Activated naive CD4-positive, alpha-beta T cell treated with anti-CD3 and anti-CD28 coated beads, Interleukin-2, amount 10 ng/mL, durations not matched to agents 7 days and 5 days (primary cell): Measurements from ENCODE around the gene GBE1.
A peak's percentile ranks its signal among the peaks of the same experiment; 100 is the strongest.
"Not testable (repeated sequence)": the region's sequence is repeated elsewhere in the genome, so short reads cannot be mapped to it uniquely, and the experiment has no call there.

Experiments used
- CTCF ChIA-PET: fragments of 350-600 bp; sonication (Branson Sonifier 250); formaldehyde crosslinking; loops from one replicate; lab custom pipeline; 2021; ENCODE audit warnings: antibody characterized with exemption; lab: Charles Lee
- DNase-seq: peaks from one replicate; pipeline ENCODE4 v3.0.0-alpha.2; 2020
- H3K27ac Mint-ChIP-seq: one replicate; pipeline ENCODE4 v1.8.0; 2021; ENCODE audit warnings: mild to moderate bottlenecking, moderate library complexity, mixed read lengths
- H3K27me3 Mint-ChIP-seq: one replicate; pipeline ENCODE4 v1.8.0; 2021; ENCODE audit warnings: mild to moderate bottlenecking, mixed read lengths
- H3K36me3 Mint-ChIP-seq: one replicate; pipeline ENCODE4 v1.8.0; 2021; ENCODE audit warnings: mixed read lengths
- H3K4me1 Mint-ChIP-seq: one replicate; pipeline ENCODE4 v1.8.0; 2021; ENCODE audit warnings: mixed read lengths
- H3K4me3 Mint-ChIP-seq: one replicate; pipeline ENCODE4 v1.8.0; 2021; ENCODE audit warnings: mild to moderate bottlenecking, moderate library complexity, mixed read lengths
- H3K9me3 Mint-ChIP-seq: one replicate; pipeline ENCODE4 v1.8.0; 2021; ENCODE audit warnings: mixed read lengths

GBE1 gene

DNA sequence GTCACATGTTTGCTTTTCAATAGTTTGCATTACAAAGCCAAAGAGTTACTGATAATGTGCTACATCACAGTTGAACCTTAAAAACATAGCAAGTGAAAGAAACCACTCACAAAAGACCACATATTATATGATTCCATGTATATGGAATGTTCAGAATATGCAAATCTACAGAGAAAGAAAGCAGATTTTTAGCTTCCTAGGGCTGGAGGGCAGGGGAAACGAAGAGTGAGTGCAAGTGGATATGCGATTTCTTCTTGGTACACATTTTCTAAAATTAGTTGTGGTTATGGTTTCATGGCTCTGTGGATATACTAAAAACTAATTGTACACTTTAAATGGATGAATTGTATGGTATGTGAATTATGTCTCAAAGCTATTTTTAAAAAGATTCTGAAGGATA lies 4.0 kb upstream of the GBE1 start:
- H3K36me3 Mint-ChIP-seq, result peaks cover 3% of the 10 kb centered on the region
- CTCF ChIA-PET, result interaction anchor here (0.6 to 0.9 kb wide), 2 partner anchors 12 to 43 kb away, joined by 3 read pairs; no protein-coding TSS in a partner anchor
- no peak for DNase-seq
- no peak overlapping the region for H3K27ac Mint-ChIP-seq
- H3K4me1 Mint-ChIP-seq, result peaks cover 13% of the 10 kb centered on the region
- no peak overlapping the region for H3K4me3 Mint-ChIP-seq
- H3K9me3 Mint-ChIP-seq, result no peaks in the 10 kb centered on the region
- peaks cover 7% of the 10 kb centered on the region for H3K27me3 Mint-ChIP-seq

DNA sequence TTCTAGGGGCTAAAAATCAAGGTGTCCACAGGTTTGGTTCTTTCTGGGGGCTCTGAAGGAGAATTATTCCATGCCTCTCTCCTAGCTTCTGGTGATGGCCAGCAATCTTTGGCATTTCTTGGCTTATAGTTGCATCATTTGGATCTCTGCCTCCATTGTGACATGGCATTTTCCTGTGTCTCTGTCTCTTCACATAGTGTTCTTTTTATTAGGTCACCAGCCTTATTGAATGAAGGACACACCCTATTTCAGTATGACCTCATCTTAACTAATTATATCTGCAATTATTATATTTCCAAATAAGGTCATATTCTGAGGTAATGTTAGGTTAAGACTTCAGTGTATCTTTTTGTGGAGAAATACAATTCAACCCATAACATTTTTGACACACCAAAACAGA lies 3.2 kb upstream of the GBE1 start:
- Mint-ChIP-seq H3K27me3 (peaks cover 7% of the 10 kb centered on the region), H3K4me1 (peaks cover 19% of the 10 kb centered on the region), H3K9me3 (no peaks in the 10 kb centered on the region), H3K36me3 (peaks cover 7% of the 10 kb centered on the region), H3K4me3 (no peak overlapping the region), H3K27ac (no peak overlapping the region)
- CTCF ChIA-PET, result interaction anchor here (0.9 kb wide), 1 partner anchor 13 kb away, joined by 3 read pairs; no protein-coding TSS in a partner anchor
- DNase-seq, result no peak

DNA sequence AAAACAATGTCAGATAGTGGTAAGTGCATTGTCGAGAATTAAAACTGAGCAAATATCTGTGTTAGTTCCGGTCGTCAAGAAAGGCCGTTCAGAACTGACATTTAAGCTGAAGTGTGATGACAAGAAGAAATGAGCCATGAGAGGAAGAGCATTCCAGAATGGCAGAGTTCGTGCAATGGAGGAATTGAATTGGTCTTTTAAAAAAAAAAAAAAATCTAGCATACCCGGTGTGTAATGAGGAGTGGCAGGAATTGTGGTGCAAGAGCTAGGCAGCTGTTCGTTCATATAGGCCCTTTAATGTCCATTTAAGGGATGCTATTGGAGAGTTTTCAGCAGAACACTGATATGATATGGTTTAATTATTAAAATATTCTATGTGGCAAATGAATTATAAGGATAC lies 2.6 kb upstream of the GBE1 start:
- DNase-seq, result no peak
- H3K27ac Mint-ChIP-seq, result no peak overlapping the region
- H3K27me3 Mint-ChIP-seq, result peaks cover 3% of the 10 kb centered on the region
- peaks cover 2% of the 10 kb centered on the region for H3K9me3 Mint-ChIP-seq
- no peak overlapping the region for H3K4me3 Mint-ChIP-seq
- H3K4me1 Mint-ChIP-seq, result peaks cover 26% of the 10 kb centered on the region
- peaks cover 13% of the 10 kb centered on the region for H3K36me3 Mint-ChIP-seq
- CTCF ChIA-PET, result no interaction called here

DNA sequence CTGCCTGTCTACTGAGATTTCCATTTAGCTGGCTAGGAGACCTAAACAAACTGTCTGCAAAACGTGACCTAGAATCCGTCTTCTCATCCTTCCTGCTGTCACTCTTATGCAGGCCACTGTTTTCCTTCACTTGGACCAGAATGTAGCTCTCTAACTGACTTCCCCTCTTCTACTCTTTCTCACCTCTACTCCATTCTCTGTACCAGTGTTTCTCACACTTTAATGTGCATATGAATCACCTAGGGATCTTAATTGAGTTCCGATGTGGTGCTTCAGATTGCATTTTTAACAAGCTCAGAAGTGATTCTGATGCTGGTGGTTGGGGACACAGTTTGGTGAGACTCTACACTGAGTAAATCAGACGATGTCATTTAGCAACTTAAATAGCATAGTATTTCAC lies 1.6 kb upstream of the GBE1 start:
- Mint-ChIP-seq H3K4me1 (peaks cover 31% of the 10 kb centered on the region), H3K27ac (no peak overlapping the region), H3K36me3 (peaks cover 23% of the 10 kb centered on the region), H3K4me3 (peak overlapping the region; percentile 2), H3K9me3 (peaks cover 6% of the 10 kb centered on the region), H3K27me3 (peaks cover 3% of the 10 kb centered on the region)
- CTCF ChIA-PET, result interaction anchor here (0.7 kb wide), 1 partner anchor 60 kb away, joined by 4 read pairs; no protein-coding TSS in a partner anchor
- DNase-seq, result no peak

DNA sequence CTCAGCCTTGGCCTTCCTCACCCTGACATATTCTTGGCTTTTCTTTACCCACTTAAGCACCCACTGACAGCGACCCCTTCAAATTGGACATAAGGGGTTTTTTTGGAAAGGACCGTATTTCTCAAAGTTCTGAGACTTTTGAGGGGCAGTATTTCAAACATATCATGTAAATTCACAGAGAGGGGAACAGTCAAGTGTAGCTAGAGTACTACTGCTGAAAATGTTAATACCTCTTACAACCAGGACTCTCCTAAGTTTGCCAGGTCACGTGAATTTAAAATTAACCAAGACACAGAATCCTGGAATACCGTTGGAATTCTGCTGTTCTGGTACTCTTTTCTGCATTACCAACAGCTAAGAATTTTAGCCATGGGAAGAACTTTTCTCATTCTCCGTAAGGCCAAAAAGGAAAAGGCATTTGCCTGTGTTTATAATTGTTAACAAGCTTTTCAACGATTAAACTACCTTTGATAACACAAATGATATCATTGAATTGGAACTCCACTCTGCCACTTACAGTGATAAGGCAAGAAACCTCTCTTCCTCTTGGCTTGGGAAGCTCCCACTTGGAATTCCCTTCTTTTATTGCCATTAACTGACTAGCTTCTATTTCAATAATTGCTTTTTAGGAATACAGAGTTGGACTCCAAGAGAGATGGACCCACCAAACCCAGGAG lies 597 bp upstream of the GBE1 start:
- Mint-ChIP-seq H3K4me3 (peak overlapping the region; percentile 89), H3K27me3 (peaks cover 3% of the 10 kb centered on the region), H3K27ac (peak overlapping the region; percentile 98), H3K36me3 (peaks cover 32% of the 10 kb centered on the region), H3K9me3 (peaks cover 6% of the 10 kb centered on the region), H3K4me1 (peaks cover 32% of the 10 kb centered on the region)
- DNase-seq, result no peak
- CTCF ChIA-PET, result interaction anchor here (0.6 to 1.3 kb wide), 2 partner anchors 10 to 334 kb away, joined by 3 read pairs; no protein-coding TSS in a partner anchor

DNA sequence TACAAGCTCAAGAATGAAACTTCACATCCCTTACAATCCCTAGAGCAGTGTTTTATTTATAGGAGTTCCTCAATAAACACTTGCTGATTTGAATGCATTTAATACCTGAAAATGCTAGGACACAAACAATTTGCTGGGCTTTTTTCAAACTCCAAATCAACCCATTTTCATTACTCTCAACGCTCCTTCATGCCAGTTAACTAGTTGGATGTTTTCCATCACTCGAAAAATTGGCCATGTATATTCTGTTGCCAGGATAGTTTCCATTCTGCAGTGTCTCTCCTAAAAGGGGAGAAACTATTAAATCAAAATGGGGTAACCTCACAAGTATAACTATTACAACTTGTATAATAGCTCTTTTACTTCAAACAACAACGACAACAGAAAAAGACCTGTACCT lies 1.2 kb downstream of the GBE1 start:
- H3K4me1 Mint-ChIP-seq, result peaks cover 36% of the 10 kb centered on the region
- H3K27me3 Mint-ChIP-seq, result no peaks in the 10 kb centered on the region
- peak overlapping the region; percentile 98 for H3K27ac Mint-ChIP-seq
- H3K4me3 Mint-ChIP-seq, result peak overlapping the region; percentile 89
- peaks cover 6% of the 10 kb centered on the region for H3K9me3 Mint-ChIP-seq
- H3K36me3 Mint-ChIP-seq, result peaks cover 45% of the 10 kb centered on the region
- DNase-seq, result no peak
- CTCF ChIA-PET, result no interaction called here

DNA sequence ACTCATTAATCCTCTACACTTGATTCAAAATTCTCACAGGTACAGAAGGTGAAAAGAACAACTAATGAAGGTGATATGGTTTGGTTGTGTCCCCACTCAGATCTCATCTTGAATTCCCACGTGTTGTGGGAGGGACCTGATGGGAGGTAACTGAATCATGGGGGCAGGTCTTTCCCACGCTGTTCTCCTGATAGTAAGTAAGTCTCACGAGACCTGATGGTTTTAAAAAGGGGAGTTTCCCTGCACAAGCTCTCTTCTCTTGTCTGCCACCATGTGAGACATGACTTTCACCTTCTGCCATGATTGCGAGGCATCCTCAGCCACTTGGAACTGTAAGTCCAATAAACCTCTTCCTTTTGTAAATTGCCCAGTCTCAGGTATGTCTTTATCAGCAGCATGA lies 2.7 kb downstream of the GBE1 start:
- CTCF ChIA-PET, H3K27me3 Mint-ChIP-seq, DNase-seq, H3K27ac Mint-ChIP-seq: not testable (repeated sequence)
- peaks cover 53% of the 10 kb centered on the region for H3K36me3 Mint-ChIP-seq
- H3K9me3 Mint-ChIP-seq, result peaks cover 14% of the 10 kb centered on the region
- H3K4me1 Mint-ChIP-seq, result peaks cover 38% of the 10 kb centered on the region
- peak overlapping the region; percentile 89 for H3K4me3 Mint-ChIP-seq

DNA sequence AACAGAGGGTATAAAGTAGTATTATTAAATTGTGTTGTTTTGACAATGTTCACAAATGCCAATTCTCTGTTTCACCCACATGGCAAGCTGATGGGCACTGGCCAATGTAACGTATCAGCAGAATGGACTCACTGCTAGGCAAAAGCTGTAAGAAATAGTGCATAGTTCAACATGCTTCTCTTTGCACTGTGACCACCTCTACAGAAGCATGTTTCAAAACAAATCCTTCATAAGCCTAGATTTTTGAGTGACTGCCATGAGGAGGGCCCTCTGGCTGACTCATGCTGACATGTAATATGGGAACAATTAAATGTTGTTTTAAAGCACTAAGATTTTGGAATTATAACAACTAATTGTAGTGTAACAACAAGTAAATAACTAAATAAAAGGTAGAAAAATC lies 3.2 kb downstream of the GBE1 start:
- DNase-seq, result no peak
- H3K27ac Mint-ChIP-seq, result no peak overlapping the region
- peaks cover 40% of the 10 kb centered on the region for H3K4me1 Mint-ChIP-seq
- CTCF ChIA-PET, result no interaction called here
- peaks cover 55% of the 10 kb centered on the region for H3K36me3 Mint-ChIP-seq
- peaks cover 14% of the 10 kb centered on the region for H3K9me3 Mint-ChIP-seq
- H3K27me3 Mint-ChIP-seq, result no peaks in the 10 kb centered on the region
- no peak overlapping the region for H3K4me3 Mint-ChIP-seq

DNA sequence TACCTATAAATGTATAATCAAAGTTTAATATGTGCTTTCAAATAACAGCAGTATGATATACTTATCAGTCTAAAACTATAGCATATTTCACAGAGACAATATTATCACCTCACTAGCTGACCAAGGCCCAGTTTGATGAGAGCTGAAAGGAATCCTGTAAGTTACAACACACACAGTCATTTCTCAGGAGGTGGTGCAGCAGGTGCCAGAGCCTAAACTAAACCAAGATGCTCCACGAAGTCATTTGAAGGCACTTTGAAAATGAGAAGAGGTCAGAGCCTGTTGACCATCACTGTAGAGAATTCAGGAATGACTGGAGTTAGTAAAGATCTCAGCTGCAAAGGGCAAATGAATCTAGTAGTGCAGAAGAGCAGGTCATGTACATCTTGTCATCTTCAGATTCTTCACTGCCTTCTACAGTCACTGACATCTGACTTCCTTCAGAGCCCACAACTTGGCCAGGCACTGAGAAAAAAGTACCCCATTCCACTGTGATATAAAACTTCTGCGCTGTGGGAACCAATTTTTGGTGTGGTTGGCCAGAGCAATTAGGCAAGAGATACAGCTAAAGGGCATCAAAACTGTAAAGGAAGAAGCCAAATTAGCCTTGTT lies 7.9 kb downstream of the GBE1 start:
- H3K4me1 Mint-ChIP-seq, result peaks cover 10% of the 10 kb centered on the region
- H3K27ac Mint-ChIP-seq, result no peak overlapping the region
- CTCF ChIA-PET, result no interaction called here
- DNase-seq, result no peak
- H3K27me3 Mint-ChIP-seq, result no peaks in the 10 kb centered on the region
- peaks cover 47% of the 10 kb centered on the region for H3K36me3 Mint-ChIP-seq
- H3K4me3 Mint-ChIP-seq, result no peak overlapping the region
- H3K9me3 Mint-ChIP-seq, result peaks cover 8% of the 10 kb centered on the region

DNA sequence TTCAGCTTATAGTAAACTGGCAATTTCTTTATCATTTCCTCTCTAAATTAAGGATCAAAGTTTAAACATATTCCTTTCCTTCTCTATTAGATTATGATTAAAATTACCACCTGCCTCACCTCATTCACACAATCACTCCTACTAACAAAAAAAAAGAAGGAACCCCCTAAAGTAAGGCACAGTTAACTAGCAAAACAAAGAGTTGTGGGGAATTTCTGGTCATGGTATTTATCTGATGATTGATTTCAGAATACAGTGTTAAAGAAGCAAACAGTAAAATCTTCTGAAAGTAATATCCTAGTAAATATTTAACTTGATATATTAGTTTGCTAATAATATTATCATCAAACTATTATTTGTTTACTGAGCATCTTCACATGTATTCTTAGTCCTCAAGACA lies 8.8 kb downstream of the GBE1 start:
- peaks cover 8% of the 10 kb centered on the region for H3K4me1 Mint-ChIP-seq
- no peak for DNase-seq

DNA sequence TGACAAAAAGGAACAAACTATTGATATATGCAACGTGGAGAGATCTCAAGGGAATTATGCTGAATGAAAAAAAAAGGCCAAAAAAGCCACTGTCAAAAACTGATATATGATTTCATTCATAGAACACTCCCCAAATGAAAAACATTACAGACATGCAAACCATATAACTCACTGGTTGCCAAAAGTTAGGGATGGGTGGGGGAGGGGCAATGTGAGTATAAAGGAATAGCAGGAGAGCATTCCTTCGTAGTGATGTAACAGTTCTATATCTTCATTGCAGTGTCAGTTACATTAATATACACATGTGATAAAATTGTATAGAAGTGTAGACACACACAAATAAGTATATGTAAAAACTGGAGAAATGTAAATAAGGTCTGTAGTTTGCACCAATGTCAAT lies 12.2 kb downstream of the GBE1 start:
- CTCF ChIA-PET, result no interaction called here
- Mint-ChIP-seq H3K27me3 (no peaks in the 10 kb centered on the region), H3K9me3 (no peaks in the 10 kb centered on the region), H3K27ac (no peak overlapping the region), H3K36me3 (peaks cover 14% of the 10 kb centered on the region), H3K4me3 (no peak overlapping the region), H3K4me1 (peaks cover 4% of the 10 kb centered on the region)
- no peak for DNase-seq

More for the DNA sequence above, 8.8 kb downstream of the GBE1 start:
- H3K27ac Mint-ChIP-seq, result no peak overlapping the region
- no peak overlapping the region for H3K4me3 Mint-ChIP-seq
- H3K27me3 Mint-ChIP-seq, result no peaks in the 10 kb centered on the region
- peaks cover 8% of the 10 kb centered on the region for H3K9me3 Mint-ChIP-seq
- peaks cover 39% of the 10 kb centered on the region for H3K36me3 Mint-ChIP-seq
- CTCF ChIA-PET, result interaction anchor here (1.3 kb wide), 1 partner anchor 9 kb away, joined by 3 read pairs; the partner anchor contains the start of gene GBE1

DNA sequence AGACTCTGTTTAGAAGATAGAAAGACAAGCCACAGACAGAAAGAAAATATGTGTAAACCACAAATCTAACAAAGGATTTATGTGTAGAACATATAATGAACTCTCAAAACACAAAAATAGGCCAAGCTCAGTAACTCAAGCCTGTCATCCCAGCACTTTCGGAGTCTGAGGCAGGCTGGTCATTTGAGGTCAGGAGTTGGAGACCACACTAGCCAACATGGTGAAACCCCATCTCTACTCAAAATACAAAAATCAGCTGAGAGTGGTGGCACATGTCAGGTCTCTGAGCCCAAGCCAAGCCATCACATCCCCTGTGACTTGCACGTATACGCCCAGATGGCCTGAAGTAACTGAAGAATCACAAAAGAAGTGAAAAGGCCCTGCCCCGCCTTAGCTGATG lies 14.2 kb downstream of the GBE1 start:
- H3K4me3 Mint-ChIP-seq, H3K27me3 Mint-ChIP-seq, CTCF ChIA-PET, H3K9me3 Mint-ChIP-seq, H3K36me3 Mint-ChIP-seq, H3K27ac Mint-ChIP-seq, DNase-seq, H3K4me1 Mint-ChIP-seq: not testable (repeated sequence)

DNA sequence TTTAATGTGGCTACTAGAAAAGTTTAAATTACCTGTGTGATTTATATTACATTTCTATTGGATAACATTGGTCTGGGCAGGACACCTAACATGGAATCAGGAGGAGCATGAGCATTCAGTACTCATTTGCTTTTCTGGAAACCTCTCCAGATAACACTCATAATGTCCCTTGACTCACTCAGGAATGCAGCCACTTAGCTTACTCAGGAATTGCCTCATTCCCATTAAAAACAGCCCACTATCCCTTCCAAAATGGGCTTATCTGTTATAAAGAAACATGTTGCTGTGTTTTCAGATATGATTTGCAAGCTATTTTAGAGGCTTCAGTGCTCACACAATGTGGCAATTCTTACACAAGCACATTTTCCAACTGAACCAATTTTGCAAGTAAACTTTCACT lies 17.1 kb downstream of the GBE1 start:
- CTCF ChIA-PET, result no interaction called here
- H3K36me3 Mint-ChIP-seq, result peaks cover 2% of the 10 kb centered on the region
- no peak overlapping the region for H3K27ac Mint-ChIP-seq
- DNase-seq, result no peak
- no peak overlapping the region for H3K4me3 Mint-ChIP-seq
- H3K9me3 Mint-ChIP-seq, result no peaks in the 10 kb centered on the region
- H3K27me3 Mint-ChIP-seq, result no peaks in the 10 kb centered on the region
- no peaks in the 10 kb centered on the region for H3K4me1 Mint-ChIP-seq

DNA sequence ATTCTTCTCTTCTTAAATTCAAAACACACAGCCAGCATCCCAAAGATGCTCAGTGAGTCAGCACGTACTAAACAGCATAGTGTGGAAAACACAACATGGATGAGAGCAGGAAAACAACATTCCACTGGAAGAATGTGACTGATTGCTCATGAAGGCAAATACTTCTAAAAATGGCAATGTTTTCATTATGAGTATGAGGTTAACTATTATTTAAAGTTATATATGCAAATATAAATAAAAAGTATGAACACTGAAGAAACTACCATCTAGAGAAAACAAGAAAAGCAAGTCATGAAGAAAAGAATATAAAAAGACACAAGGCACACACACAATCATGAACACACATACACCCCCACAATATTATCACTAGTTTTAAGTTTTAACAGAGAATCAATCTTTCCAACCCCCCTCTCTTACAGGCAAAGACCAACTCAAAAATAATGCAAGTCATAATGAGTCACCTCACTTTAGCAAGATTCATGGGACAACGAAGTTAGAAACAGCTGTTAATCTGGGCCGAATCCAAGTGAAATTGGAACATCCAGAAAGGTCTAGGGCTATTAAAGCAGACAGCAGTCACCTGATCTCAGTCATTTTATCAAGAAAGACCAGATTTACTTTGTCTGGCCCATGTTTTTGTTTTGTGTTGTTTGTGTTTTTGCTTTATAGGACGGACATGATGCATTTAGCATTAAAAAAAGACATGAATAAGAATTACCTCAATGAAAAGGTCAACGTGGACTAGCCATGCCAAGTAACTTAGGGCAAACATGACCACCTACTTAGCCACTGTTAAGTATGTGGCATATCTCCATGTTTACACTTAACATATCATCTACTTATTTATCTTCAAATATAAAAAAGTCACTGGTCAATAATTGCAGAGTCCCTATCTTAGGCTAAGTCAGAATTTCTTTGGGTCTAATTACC lies 18.1 kb downstream of the GBE1 start:
- no peak overlapping the region for H3K4me3 Mint-ChIP-seq
- no peaks in the 10 kb centered on the region for H3K27me3 Mint-ChIP-seq
- no peak for DNase-seq
- no peaks in the 10 kb centered on the region for H3K9me3 Mint-ChIP-seq
- H3K27ac Mint-ChIP-seq, result no peak overlapping the region
- peaks cover 5% of the 10 kb centered on the region for H3K36me3 Mint-ChIP-seq
- no peaks in the 10 kb centered on the region for H3K4me1 Mint-ChIP-seq
- CTCF ChIA-PET, result no interaction called here
